ENCODE data around the gene ETFDH.

The ETFDH gene

DNA sequence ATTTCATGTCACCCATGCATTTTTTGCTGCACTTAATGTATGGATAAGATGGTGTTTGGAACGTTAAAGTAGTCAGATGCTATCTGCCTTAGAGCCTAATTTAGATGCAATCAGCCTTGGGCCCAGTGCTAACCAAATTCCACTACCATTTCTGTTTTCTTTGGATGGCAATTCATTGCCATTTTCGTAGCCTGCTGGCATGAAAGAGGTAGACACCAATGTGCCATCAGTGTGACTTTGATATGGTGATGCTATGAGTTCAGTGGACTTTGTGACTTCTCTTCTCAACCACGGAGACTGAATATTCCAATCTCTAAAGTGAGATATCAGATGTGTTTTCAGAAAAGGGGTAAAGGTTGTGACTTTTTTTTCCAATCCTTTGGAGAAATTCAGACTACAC lies 1.5 kb downstream of the ETFDH start:
- Histone ChIP-seq H3F3A (ENCODE audit: low read depth) (no peaks in the 10 kb centered on the region; the same call in 1 of the 2 replicates), H3K9me2 (replicated peaks; ENCODE audit: low read depth, low read length) (no peaks in the 10 kb centered on the region), H3K79me2 (ENCODE audit: insufficient read depth, low read length) (peaks cover 30% of the 10 kb centered on the region), H3K27me3 (ENCODE audit: insufficient read depth, low read length, poor library complexity, severe bottlenecking) (no peaks in the 10 kb centered on the region), H3K4me2 (ENCODE audit: low read depth, low read length, poor library complexity, severe bottlenecking) (peak overlapping the region; percentile 92), H3K9me3 (ENCODE audit: insufficient read depth, low read depth, low read length) (no peaks in the 10 kb centered on the region), H3K4me1 (ENCODE audit: insufficient read depth, low read length, poor library complexity, severe bottlenecking) (peaks cover 23% of the 10 kb centered on the region), H4K20me1 (ENCODE audit: insufficient read depth, low read length, poor library complexity, severe bottlenecking) (peaks cover 20% of the 10 kb centered on the region), H3K4me3 (ENCODE audit: low read length, poor library complexity, severe bottlenecking) (no peak overlapping the region), H3K36me3 (ENCODE audit: insufficient read depth, low read length) (no peaks in the 10 kb centered on the region), H2AFZ (ENCODE audit: low read length) (no peak overlapping the region), H3K9ac (ENCODE audit: low read depth, low read length, poor library complexity, severe bottlenecking) (no peak overlapping the region)
- no peak for TF ChIP-seq EZH2phosphoT487 (IDR thresholded peaks at IDR 0.05; ENCODE audit: borderline replicate concordance)
- TF ChIP-seq, protein P1, sequence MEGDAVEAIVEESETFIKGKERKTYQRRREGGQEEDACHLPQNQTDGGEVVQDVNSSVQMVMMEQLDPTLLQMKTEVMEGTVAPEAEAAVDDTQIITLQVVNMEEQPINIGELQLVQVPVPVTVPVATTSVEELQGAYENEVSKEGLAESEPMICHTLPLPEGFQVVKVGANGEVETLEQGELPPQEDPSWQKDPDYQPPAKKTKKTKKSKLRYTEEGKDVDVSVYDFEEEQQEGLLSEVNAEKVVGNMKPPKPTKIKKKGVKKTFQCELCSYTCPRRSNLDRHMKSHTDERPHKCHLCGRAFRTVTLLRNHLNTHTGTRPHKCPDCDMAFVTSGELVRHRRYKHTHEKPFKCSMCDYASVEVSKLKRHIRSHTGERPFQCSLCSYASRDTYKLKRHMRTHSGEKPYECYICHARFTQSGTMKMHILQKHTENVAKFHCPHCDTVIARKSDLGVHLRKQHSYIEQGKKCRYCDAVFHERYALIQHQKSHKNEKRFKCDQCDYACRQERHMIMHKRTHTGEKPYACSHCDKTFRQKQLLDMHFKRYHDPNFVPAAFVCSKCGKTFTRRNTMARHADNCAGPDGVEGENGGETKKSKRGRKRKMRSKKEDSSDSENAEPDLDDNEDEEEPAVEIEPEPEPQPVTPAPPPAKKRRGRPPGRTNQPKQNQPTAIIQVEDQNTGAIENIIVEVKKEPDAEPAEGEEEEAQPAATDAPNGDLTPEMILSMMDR (conservative IDR thresholded peaks at IDR 0.05; ENCODE audit: low read length), result no peak

DNA sequence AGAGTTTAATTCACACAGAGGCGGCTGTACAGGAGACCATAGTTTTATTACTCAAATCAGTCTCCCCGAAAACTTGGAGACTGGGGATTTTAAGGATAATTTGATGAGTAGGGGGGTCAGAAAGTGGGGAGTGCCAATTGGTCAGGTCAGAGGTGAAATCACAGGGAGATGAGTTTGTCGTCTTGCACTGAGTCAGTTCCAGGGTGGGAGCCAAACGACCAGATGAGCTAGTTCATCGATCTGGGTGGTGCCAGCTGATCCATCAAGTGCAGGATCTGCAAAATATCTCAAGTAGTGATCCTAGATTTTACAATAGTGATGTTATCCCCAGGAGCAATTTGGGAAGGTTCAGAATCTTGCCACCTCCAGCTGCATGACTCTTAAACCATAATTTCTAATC lies 4.0 kb downstream of the ETFDH start:
- TF ChIP-seq, protein P1 (conservative IDR thresholded peaks at IDR 0.05; ENCODE audit: low read length), result no peak
- TF ChIP-seq EZH2phosphoT487 (IDR thresholded peaks at IDR 0.05; ENCODE audit: borderline replicate concordance), result no peak
- Histone ChIP-seq H3K4me3 (ENCODE audit: low read length, poor library complexity, severe bottlenecking) (no peak overlapping the region), H2AFZ (ENCODE audit: low read length) (no peak overlapping the region)

DNA sequence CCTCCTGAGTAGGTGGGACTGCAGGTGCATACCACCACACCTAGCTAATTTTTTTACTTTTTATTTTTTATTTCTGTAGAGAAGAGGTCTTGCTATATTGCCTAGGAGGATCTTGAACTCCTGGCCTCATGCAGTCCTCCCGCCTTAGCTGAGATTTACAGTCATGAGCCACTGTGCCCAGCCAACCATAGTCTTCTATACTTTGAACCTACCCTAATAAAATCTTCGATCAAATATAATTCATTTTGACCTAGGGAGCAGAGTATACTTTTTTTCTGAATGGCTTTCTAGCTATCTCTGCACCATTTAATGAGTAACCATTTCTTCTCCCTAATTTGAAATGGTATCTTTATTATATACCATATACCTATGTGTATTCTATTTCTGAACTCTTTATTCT lies 6.7 kb downstream of the ETFDH start:
- no peaks in the 10 kb centered on the region for H4K20me1 ChIP-seq (ENCODE audit: insufficient read depth, low read length, poor library complexity, severe bottlenecking)
- H3K79me2 ChIP-seq (ENCODE audit: insufficient read depth, low read length), result no peaks in the 10 kb centered on the region
- H3K9me3 ChIP-seq (ENCODE audit: insufficient read depth, low read depth, low read length), result no peaks in the 10 kb centered on the region
- H3K4me2 ChIP-seq (ENCODE audit: low read depth, low read length, poor library complexity, severe bottlenecking), result no peak overlapping the region
- H3K36me3 ChIP-seq (ENCODE audit: insufficient read depth, low read length), result no peaks in the 10 kb centered on the region
- H3K9ac ChIP-seq (ENCODE audit: low read depth, low read length, poor library complexity, severe bottlenecking), result no peak overlapping the region
- H3F3A ChIP-seq (ENCODE audit: low read depth), result no peaks in the 10 kb centered on the region
- TF ChIP-seq EZH2phosphoT487 (IDR thresholded peaks at IDR 0.05; ENCODE audit: borderline replicate concordance), result no peak
- TF ChIP-seq, protein P1 (conservative IDR thresholded peaks at IDR 0.05; ENCODE audit: low read length), result no peak
- H3K4me1 ChIP-seq (ENCODE audit: insufficient read depth, low read length, poor library complexity, severe bottlenecking), result peaks cover 1% of the 10 kb centered on the region
- H3K9me2 ChIP-seq (replicated peaks; ENCODE audit: low read depth, low read length), result no peaks in the 10 kb centered on the region
- H3K27me3 ChIP-seq (ENCODE audit: insufficient read depth, low read length, poor library complexity, severe bottlenecking), result no peaks in the 10 kb centered on the region
- no peak overlapping the region for H2AFZ ChIP-seq (ENCODE audit: low read length)
- no peak overlapping the region for H3K4me3 ChIP-seq (ENCODE audit: low read length, poor library complexity, severe bottlenecking)

More for the DNA sequence above, 4.0 kb downstream of the ETFDH start:
- no peaks in the 10 kb centered on the region for H3K36me3 ChIP-seq (ENCODE audit: insufficient read depth, low read length)
- no peaks in the 10 kb centered on the region for H3F3A ChIP-seq (ENCODE audit: low read depth)
- H3K9me2 ChIP-seq (replicated peaks; ENCODE audit: low read depth, low read length), result no peaks in the 10 kb centered on the region
- no peak overlapping the region for H3K4me2 ChIP-seq (ENCODE audit: low read depth, low read length, poor library complexity, severe bottlenecking)
- H3K27me3 ChIP-seq (ENCODE audit: insufficient read depth, low read length, poor library complexity, severe bottlenecking), result no peaks in the 10 kb centered on the region
- peaks cover 10% of the 10 kb centered on the region for H3K4me1 ChIP-seq (ENCODE audit: insufficient read depth, low read length, poor library complexity, severe bottlenecking)
- no peaks in the 10 kb centered on the region for H3K9me3 ChIP-seq (ENCODE audit: insufficient read depth, low read depth, low read length)
- no peak overlapping the region for H3K9ac ChIP-seq (ENCODE audit: low read depth, low read length, poor library complexity, severe bottlenecking)
- peaks cover 6% of the 10 kb centered on the region for H3K79me2 ChIP-seq (ENCODE audit: insufficient read depth, low read length)
- no peaks in the 10 kb centered on the region for H4K20me1 ChIP-seq (ENCODE audit: insufficient read depth, low read length, poor library complexity, severe bottlenecking)

Measured in Loucy (cell line).